Measurements from ENCODE around the gene GAA.

DNA sequence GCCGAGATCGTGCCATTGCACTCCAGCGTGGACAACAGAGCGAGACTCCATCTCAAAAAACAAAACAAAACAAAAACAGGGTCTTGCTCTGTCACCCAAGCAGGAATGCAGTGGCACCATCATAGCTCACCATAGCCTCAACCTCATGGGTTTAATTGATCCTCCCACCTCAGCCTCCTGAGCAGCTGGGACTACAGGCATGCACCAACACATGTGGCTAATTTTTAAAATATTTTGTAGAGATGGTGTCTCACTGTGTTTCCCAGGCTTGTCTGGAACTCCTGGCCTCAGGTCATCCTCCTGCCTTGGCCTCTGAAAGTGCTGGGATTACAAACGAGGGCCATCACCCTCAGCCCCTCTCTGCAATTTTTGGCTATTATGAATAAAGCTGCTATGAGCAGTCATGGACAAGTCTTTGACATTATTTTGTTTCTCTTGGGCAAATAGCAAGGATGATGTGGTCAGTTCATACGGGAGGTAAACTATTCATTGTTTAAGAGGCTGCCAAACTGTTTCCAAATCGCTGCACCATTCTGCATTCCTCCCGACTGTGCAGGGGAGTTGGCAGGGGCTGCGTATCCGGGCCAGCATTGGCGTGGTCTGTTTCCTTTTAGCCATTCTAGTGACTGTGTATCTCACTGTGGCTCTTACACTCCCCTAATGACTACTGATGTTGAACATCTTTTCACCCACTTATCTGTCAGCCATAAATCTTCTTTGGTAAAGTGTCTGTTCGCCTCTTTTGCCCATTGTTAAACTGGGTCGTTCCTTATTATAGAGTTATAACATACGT, 24.5 kb downstream of the GAA start:
- TF ChIP-seq, protein P1, sequence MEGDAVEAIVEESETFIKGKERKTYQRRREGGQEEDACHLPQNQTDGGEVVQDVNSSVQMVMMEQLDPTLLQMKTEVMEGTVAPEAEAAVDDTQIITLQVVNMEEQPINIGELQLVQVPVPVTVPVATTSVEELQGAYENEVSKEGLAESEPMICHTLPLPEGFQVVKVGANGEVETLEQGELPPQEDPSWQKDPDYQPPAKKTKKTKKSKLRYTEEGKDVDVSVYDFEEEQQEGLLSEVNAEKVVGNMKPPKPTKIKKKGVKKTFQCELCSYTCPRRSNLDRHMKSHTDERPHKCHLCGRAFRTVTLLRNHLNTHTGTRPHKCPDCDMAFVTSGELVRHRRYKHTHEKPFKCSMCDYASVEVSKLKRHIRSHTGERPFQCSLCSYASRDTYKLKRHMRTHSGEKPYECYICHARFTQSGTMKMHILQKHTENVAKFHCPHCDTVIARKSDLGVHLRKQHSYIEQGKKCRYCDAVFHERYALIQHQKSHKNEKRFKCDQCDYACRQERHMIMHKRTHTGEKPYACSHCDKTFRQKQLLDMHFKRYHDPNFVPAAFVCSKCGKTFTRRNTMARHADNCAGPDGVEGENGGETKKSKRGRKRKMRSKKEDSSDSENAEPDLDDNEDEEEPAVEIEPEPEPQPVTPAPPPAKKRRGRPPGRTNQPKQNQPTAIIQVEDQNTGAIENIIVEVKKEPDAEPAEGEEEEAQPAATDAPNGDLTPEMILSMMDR (IDR thresholded peaks at IDR 0.05) = no peak
- no peak for TF ChIP-seq POLR2A (IDR thresholded peaks at IDR 0.05)
- TF ChIP-seq POLR2AphosphoS5 (IDR thresholded peaks at IDR 0.05) = no peak
- no peak for TF ChIP-seq EP300 (IDR thresholded peaks at IDR 0.05)

Measured in gastroesophageal sphincter (tissue), 3 donors.